KMS-11 (cell line): ENCODE measurements around the gene LTBP3.
"Not testable (repeated sequence)": the region's sequence is repeated elsewhere in the genome, so short reads cannot be mapped to it uniquely, and the experiment has no call there.

Experiments used
- H2AFZ ChIP-seq: fragments of 200-600 bp; sonication (generic); 2 replicates; pipeline ENCODE4 v1.6.1; 2016; ENCODE audit warnings: antibody characterized with exemption, mixed run types, low read depth
- H3K27ac ChIP-seq: fragments of 200-600 bp; sonication (generic); 2 replicates; pipeline ENCODE4 v1.6.1; 2016; ENCODE audit warnings: mild to moderate bottlenecking, mixed run types
- H3K27me3 ChIP-seq: fragments of 200-600 bp; sonication (generic); 2 replicates; pipeline ENCODE4 v1.6.1; 2017; ENCODE audit warnings: mild to moderate bottlenecking, low read depth, mixed run types, moderate library complexity; ENCODE audit not compliant: insufficient read depth
- H3K36me3 ChIP-seq: fragments of 200-600 bp; sonication (generic); 2 replicates; pipeline ENCODE4 v1.6.1; 2017; ENCODE audit warnings: mild to moderate bottlenecking, mixed run types; ENCODE audit not compliant: insufficient read depth
- H3K4me1 ChIP-seq: fragments of 200-600 bp; sonication (generic); 2 replicates; pipeline ENCODE4 v1.6.1; 2016; ENCODE audit warnings: mild to moderate bottlenecking, low read depth, mixed run types; ENCODE audit not compliant: poor library complexity, severe bottlenecking
- H3K4me2 ChIP-seq: fragments of 200-600 bp; sonication (generic); 2 replicates; pipeline ENCODE4 v1.7.0; 2016; ENCODE audit warnings: mild to moderate bottlenecking, mixed run types
- H3K4me3 ChIP-seq: fragments of 200-600 bp; sonication (generic); IDR thresholded peaks from 2 replicates; pipeline ENCODE4 v1.6.1; 2017; ENCODE audit warnings: low read depth, low read length, mixed read lengths; ENCODE audit not compliant: insufficient read depth
- H3K79me2 ChIP-seq: fragments of 200-600 bp; sonication (generic); 2 replicates; pipeline ENCODE4 v1.6.1; 2016; ENCODE audit warnings: low read depth, mixed run types; ENCODE audit not compliant: insufficient read depth
- H3K9ac ChIP-seq: fragments of 200-600 bp; sonication (generic); 2 replicates; pipeline ENCODE4 v1.6.1; 2016; ENCODE audit warnings: mild to moderate bottlenecking, mixed run types
- H4K20me1 ChIP-seq: fragments of 200-600 bp; sonication (generic); 2 replicates; pipeline ENCODE4 v1.6.1; 2016; ENCODE audit warnings: mild to moderate bottlenecking, mixed run types; ENCODE audit not compliant: insufficient read depth
- TF ChIP-seq, protein P1 (sequence below): fragments of 200-600 bp; sonication (generic); conservative IDR thresholded peaks from 2 replicates; pipeline ENCODE4 v1.6.1; 2017; ENCODE audit warnings: low read depth, mild to moderate bottlenecking, antibody characterized with exemption, low read length, moderate library complexity, mixed read lengths

LTBP3 gene

GRCh38 chr11:65518941-65519549, 39.1 kb downstream of the LTBP3 start:
- H3K4me1 ChIP-seq, H3K9ac ChIP-seq, H3K27me3 ChIP-seq, H4K20me1 ChIP-seq, H2AFZ ChIP-seq, H3K4me2 ChIP-seq, H3K79me2 ChIP-seq, H3K4me3 ChIP-seq, H3K36me3 ChIP-seq, H3K27ac ChIP-seq: not testable (repeated sequence)

DNA sequence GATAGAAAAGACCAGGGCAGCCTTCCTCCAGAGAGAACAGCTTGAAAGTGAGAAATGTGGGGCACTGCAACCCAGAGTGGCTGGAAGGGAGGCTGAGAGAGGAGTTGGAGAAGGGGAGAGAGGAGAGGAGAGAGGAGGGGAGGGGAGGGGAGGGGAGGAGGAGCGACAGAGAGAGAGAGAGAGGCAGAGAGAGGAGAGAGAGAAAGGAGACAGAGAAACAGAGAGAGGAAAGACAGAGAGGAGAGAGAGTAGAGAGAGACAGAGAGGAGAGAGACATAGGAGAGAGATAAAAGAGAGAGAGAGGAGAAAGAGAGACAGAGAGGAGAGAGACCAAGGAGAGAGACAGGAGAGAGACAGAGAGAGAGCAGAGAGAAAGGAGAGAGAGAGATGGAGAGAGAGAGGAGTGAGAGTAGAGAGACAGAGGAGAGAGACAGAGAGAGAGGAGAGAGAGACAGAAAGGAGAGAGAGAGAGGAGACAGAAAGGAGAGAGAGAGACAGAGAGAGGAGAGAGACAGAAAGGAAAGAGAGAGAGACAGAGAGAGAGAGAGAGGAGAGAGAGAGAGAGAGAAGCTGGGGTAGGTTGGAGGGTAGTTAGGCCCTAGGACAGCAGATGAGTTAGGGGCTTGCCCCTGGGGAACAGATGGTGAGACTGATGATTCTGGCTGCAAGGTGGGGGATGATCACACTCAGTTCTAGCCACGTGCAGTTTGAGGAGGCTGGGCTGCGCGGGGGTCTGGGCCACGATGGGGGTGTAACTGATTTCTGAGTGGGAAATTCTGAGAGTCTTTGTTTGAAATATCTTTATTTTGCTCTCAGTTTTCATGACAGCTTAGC, 41.8 kb downstream of the LTBP3 start:
- H3K36me3 ChIP-seq, result no peaks in the 10 kb centered on the region
- H3K27ac ChIP-seq, result no peak overlapping the region
- no peaks in the 10 kb centered on the region for H3K27me3 ChIP-seq
- TF ChIP-seq, protein P1, sequence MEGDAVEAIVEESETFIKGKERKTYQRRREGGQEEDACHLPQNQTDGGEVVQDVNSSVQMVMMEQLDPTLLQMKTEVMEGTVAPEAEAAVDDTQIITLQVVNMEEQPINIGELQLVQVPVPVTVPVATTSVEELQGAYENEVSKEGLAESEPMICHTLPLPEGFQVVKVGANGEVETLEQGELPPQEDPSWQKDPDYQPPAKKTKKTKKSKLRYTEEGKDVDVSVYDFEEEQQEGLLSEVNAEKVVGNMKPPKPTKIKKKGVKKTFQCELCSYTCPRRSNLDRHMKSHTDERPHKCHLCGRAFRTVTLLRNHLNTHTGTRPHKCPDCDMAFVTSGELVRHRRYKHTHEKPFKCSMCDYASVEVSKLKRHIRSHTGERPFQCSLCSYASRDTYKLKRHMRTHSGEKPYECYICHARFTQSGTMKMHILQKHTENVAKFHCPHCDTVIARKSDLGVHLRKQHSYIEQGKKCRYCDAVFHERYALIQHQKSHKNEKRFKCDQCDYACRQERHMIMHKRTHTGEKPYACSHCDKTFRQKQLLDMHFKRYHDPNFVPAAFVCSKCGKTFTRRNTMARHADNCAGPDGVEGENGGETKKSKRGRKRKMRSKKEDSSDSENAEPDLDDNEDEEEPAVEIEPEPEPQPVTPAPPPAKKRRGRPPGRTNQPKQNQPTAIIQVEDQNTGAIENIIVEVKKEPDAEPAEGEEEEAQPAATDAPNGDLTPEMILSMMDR, result no peak
- no peak overlapping the region for H2AFZ ChIP-seq
- no peak overlapping the region for H3K4me3 ChIP-seq
- H3K79me2 ChIP-seq, result no peaks in the 10 kb centered on the region
- peaks cover under 1% of the 10 kb centered on the region for H3K4me1 ChIP-seq
- no peak overlapping the region for H3K9ac ChIP-seq
- H3K4me2 ChIP-seq, result no peak overlapping the region
- H4K20me1 ChIP-seq, result no peaks in the 10 kb centered on the region

DNA sequence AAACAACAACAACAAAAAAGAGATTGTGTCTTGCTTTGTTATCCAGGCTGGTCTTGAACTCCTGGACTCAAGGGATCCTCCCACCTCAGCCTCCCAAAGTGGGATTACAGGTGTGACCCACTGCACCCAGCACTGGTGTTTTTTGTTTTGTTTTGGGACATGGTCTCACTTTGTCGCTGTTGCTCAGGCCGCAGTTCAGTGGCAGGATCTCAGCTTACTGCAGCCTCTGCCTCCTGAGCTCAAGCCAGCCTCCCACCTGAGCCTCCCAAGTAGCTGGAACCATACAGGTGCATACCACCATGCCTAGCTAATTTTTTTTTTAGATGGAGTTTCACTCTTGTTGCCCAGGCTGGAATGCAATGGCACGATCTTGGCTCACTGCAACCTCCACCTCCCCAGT, 45.8 kb downstream of the LTBP3 start:
- H4K20me1 ChIP-seq, H3K27ac ChIP-seq, H3K4me2 ChIP-seq, H3K9ac ChIP-seq, H3K27me3 ChIP-seq, H2AFZ ChIP-seq, H3K79me2 ChIP-seq, H3K36me3 ChIP-seq, H3K4me3 ChIP-seq: not testable (repeated sequence)
- H3K4me1 ChIP-seq, result peaks cover 29% of the 10 kb centered on the region

DNA sequence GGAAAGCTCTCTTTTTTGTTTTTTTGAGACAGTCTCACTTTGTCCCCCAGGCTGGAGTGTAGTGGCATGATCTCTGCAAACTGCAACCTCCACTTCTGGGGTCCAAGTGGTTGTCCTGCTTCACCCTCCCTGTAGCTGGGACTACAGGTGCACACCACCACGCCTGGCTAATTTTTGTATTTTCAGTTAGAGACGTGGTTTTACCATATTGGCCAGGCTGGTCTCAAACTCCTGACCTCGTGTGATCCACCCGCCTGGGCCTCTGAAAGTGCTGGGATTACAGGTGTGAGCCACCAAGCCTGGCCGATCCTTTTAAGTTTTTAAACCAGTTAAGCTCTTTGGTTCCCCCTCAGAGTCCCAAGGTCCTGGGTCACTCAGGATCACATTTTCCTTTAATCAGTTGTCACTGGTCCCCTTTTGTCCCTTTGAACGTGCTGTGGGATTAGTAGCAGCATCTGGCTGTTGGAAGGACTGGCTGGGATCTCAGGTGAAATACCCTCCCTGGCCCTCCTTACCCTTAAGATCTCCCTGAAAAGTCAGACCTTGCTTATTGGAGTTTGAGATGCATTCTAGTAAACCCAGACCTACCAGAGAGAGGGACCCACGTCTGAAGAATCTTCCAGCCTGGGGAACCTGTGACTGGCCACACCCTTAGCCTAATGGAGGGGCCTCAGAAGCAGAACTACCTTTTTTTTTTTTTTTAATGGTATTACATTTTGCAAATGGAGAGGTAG, 51.2 kb downstream of the LTBP3 start:
- Histone ChIP-seq H3K27me3 (no peaks in the 10 kb centered on the region), H3K4me2 (peak overlapping the region; percentile 94; the same call in 1 of the 2 replicates), H3K4me3 (no peak overlapping the region), H3K36me3 (peaks cover 33% of the 10 kb centered on the region), H4K20me1 (peaks cover 33% of the 10 kb centered on the region), H3K4me1 (peaks cover 71% of the 10 kb centered on the region), H3K9ac (peak overlapping the region; percentile 100), H3K27ac (peak overlapping the region; percentile 99), H3K79me2 (peaks cover 54% of the 10 kb centered on the region), H2AFZ (no peak overlapping the region)
- TF ChIP-seq, protein P1, result no peak; the same call in 1 of the 2 replicates

- H2AFZ ChIP-seq, result no peak overlapping the region
- peak overlapping the region; percentile 100 for H3K9ac ChIP-seq
- TF ChIP-seq, protein P1, result no peak
- H3K4me1 ChIP-seq, result peaks cover 70% of the 10 kb centered on the region
- H3K27me3 ChIP-seq, result no peaks in the 10 kb centered on the region
- H3K36me3 ChIP-seq, result peaks cover 39% of the 10 kb centered on the region
- H3K4me3 ChIP-seq, result no peak overlapping the region
- peaks cover 60% of the 10 kb centered on the region for H3K79me2 ChIP-seq
- peak overlapping the region; percentile 99 for H3K27ac ChIP-seq
- H4K20me1 ChIP-seq, result peaks cover 39% of the 10 kb centered on the region
- H3K4me2 ChIP-seq, result peak overlapping the region; percentile 94
These were observed 51.8 kb downstream of the LTBP3 start for GRCh38 chr11:65506290-65506771.
